ENCODE results near the gene SEC14L2. TPM values are rescaled to one million over a fixed set of nuclear protein-coding genes. Genes with fewer than 3 reads are reported as not detected.
A peak's percentile ranks its signal among the peaks of the same experiment; 100 is the strongest.

SEC14L2 gene
- total RNA-seq, 4 donors from 2014 or later = 10.0 to 29.1 (median 12.4) TPM

DNA sequence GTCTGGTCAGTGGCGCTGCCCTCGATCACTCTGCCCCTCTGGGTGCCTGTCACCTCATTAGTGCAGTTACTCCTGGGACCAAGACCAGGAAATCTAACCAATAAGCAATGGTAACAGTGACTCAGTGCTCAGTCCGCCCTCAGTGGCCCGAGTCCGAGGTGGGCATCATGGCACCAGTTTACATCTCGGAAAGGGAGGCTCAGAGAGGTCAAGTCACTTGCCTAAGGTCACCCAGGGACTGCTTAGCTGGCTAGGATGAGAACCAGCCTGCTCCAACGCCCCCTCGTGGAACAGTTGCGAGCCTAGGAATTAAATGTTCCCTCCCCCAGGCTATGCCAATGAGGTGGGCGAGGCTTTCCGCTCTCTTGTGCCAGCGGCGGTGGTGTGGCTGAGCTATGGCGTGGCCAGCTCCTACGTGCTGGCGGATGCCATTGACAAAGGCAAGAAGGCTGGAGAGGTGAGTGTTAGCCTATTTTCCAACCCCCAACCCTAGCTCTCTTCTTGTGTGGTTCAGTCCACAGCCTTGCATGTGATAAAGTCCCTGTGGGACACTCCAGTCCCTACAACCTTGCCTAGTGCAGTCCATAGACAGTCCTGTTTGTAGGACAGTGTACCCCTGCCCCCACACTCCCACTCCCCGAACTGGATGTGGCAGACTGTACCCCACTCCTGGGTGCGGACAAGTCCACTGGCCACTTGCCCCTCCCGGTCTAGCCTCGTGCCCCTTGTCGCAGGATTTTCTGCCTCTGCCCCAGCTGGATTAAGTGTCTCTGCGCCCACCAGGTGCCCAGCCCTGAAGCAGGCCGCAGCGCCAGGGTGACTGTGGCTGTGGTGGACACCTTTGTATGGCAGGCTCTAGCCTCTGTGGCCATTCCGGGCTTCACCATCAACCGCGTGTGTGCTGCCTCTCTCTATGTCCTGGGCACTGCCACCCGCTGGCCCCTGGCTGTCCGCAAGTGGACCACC lies 29.9 kb downstream of the SEC14L2 start:
- Histone ChIP-seq H3K27ac (peak overlapping the region in 3 of 4 donors; percentile 69 to 84 (median 80)), H3K4me3 (peak overlapping the region; percentile 59 to 81 (median 60)), H3K36me3 (no peaks in the 10 kb centered on the region), H3K9me3 (no peaks in the 10 kb centered on the region), H3K27me3 (no peaks in the 10 kb centered on the region), H3K4me1 (peaks cover 6 to 41% (median 27%) of the 10 kb centered on the region in 4 donors)
- TF ChIP-seq POLR2A (IDR thresholded peaks at IDR 0.05) (no peak), EP300 (IDR thresholded peaks at IDR 0.05) (peak in 1 of 2 donors; percentile 63)
- TF ChIP-seq, protein P1, sequence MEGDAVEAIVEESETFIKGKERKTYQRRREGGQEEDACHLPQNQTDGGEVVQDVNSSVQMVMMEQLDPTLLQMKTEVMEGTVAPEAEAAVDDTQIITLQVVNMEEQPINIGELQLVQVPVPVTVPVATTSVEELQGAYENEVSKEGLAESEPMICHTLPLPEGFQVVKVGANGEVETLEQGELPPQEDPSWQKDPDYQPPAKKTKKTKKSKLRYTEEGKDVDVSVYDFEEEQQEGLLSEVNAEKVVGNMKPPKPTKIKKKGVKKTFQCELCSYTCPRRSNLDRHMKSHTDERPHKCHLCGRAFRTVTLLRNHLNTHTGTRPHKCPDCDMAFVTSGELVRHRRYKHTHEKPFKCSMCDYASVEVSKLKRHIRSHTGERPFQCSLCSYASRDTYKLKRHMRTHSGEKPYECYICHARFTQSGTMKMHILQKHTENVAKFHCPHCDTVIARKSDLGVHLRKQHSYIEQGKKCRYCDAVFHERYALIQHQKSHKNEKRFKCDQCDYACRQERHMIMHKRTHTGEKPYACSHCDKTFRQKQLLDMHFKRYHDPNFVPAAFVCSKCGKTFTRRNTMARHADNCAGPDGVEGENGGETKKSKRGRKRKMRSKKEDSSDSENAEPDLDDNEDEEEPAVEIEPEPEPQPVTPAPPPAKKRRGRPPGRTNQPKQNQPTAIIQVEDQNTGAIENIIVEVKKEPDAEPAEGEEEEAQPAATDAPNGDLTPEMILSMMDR (IDR thresholded peaks at IDR 0.05) = peak; percentile 43 to 65 (median 53)
- WGBS, 2 donors = 34 to 42% methylated on average over 23 to 28 of the region's 29 CpGs
- DNase-seq (ENCODE audit: low spot score in 2 of 2) = peak; percentile 46 to 77

DNA sequence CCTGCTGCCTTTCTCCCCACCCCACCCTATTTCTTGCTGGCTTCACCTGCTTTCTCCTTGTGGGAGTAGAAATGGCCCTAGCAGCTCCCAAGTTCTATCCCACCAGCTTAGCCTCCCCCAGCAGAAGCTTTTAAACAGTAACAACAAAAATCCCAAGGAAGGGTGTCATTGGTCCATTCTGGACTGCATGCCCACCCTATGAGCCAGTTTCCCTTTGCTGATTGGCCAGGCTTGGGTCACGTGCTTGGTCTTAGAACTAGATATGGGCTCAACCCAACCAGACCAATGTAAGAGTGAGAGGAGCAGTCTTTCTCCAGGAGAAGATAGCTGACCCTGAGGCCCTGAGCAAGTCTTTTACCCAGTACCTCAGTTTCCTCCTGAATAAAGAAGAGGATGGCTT lies 31.1 kb downstream of the SEC14L2 start:
- Histone ChIP-seq H3K4me3 (no peak overlapping the region), H3K36me3 (no peaks in the 10 kb centered on the region), H3K4me1 (peaks cover 0 to 29% (median 16%) of the 10 kb centered on the region in 4 donors), H3K9me3 (no peaks in the 10 kb centered on the region), H3K27me3 (no peaks in the 10 kb centered on the region), H3K27ac (no peak overlapping the region)
- no peak for DNase-seq (ENCODE audit: low spot score in 2 of 2)
- WGBS, 2 donors = 63 to 94% methylated on average over 1 of the region's 1 CpG
- TF ChIP-seq, protein P1 (IDR thresholded peaks at IDR 0.05) = no peak
- TF ChIP-seq POLR2A (IDR thresholded peaks at IDR 0.05) (no peak), EP300 (IDR thresholded peaks at IDR 0.05) (no peak)

DNA sequence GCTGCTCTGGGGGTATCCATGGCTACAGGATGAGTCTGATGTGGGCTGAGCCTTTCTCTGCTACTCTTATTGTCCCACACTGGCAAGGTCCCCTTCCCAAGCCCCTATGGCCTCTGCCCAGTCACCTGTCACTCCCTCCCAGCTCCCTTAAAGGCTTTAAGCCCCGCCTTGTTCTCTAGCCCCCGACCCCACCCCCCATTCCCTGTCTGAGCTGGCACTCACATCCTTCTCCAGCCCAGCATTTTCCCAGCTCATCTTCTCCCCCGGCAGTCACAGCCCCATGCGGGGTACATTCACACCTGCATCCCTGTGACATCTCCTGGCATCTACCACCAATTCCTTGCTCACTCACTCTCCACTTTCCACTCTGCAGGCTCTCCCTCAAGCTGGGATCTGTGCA lies 33.1 kb downstream of the SEC14L2 start:
- no peaks in the 10 kb centered on the region for H3K27me3 ChIP-seq
- H3K36me3 ChIP-seq = no peaks in the 10 kb centered on the region
- no peak overlapping the region for H3K27ac ChIP-seq
- H3K9me3 ChIP-seq = no peaks in the 10 kb centered on the region
- no peak for DNase-seq (ENCODE audit: low spot score in 2 of 2)
- WGBS, 2 donors = 50 to 59% methylated on average over 4 of the region's 4 CpGs
- TF ChIP-seq, protein P1 (IDR thresholded peaks at IDR 0.05) = no peak
- TF ChIP-seq EP300 (IDR thresholded peaks at IDR 0.05) (no peak), POLR2A (IDR thresholded peaks at IDR 0.05) (no peak)
- peaks cover 0 to 19% (median 7%) of the 10 kb centered on the region in 4 donors for H3K4me1 ChIP-seq
- no peak overlapping the region for H3K4me3 ChIP-seq

DNA sequence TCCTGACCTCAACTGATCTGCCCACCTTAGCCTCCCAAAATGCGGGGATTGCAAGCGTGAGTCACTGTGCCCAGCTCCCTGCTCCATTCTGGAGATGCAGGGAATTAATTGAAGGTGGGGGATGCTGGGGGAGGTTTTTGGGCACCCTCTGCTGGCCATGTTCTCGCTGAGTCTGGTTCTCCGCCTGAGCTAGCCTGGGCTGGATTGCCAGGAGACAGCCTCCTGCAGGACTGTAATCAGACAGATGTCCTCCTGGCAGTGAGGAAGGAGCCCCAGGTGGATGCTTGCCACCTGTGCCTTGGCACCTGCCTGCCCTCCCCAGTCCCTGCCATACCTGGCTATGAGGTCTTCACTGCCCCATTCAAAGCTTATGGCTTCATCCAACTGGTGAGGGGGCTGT lies 34.1 kb downstream of the SEC14L2 start:
- DNase-seq (ENCODE audit: low spot score in 2 of 2) = no peak
- H3K4me1 ChIP-seq = peaks cover 0 to 8% (median 2%) of the 10 kb centered on the region in 4 donors
- 74 to 78% methylated on average over 4 of the region's 4 CpGs for WGBS, 2 donors
- H3K27ac ChIP-seq = no peak overlapping the region
- no peaks in the 10 kb centered on the region for H3K9me3 ChIP-seq
- TF ChIP-seq POLR2A (IDR thresholded peaks at IDR 0.05) = no peak
- no peak overlapping the region for H3K4me3 ChIP-seq
- no peaks in the 10 kb centered on the region for H3K36me3 ChIP-seq
- no peaks in the 10 kb centered on the region for H3K27me3 ChIP-seq

DNA sequence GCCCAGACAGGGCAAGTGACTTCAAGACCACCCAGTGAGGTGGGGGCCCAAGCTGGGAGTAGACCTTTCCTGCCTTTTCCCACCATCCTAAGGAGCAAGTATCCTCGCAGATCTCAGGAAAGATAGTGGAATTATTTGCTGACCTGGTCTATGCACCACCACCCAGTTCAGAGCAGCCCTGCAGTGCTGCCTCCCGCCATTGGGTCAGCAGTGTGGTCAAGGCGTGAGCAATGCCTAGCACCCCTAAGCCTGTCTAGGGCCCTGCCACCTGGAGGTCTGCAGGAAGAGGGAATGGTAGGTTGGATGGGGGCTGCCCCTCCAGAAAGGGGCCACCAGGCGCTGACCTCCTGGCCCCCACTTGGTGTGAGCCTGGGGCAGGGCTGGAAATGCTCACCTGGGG lies 35.3 kb downstream of the SEC14L2 start:
- H3K27me3 ChIP-seq = no peaks in the 10 kb centered on the region
- H3K9me3 ChIP-seq = no peaks in the 10 kb centered on the region
- TF ChIP-seq EP300 (IDR thresholded peaks at IDR 0.05) (no peak), POLR2A (IDR thresholded peaks at IDR 0.05) (no peak)
- TF ChIP-seq, protein P1 (IDR thresholded peaks at IDR 0.05) = no peak
- H3K4me1 ChIP-seq = no peaks in the 10 kb centered on the region
- WGBS, 2 donors = 87 to 91% methylated on average over 3 to 4 of the region's 4 CpGs
- no peaks in the 10 kb centered on the region for H3K36me3 ChIP-seq
- no peak overlapping the region for H3K4me3 ChIP-seq
- no peak overlapping the region for H3K27ac ChIP-seq
- no peak for DNase-seq (ENCODE audit: low spot score in 2 of 2)

All from tibial nerve (tissue), 4 donors.